ENCODE results near the gene TPI1.
"Not testable (repeated sequence)": the region's sequence is repeated elsewhere in the genome, so short reads cannot be mapped to it uniquely, and the experiment has no call there.

DNA sequence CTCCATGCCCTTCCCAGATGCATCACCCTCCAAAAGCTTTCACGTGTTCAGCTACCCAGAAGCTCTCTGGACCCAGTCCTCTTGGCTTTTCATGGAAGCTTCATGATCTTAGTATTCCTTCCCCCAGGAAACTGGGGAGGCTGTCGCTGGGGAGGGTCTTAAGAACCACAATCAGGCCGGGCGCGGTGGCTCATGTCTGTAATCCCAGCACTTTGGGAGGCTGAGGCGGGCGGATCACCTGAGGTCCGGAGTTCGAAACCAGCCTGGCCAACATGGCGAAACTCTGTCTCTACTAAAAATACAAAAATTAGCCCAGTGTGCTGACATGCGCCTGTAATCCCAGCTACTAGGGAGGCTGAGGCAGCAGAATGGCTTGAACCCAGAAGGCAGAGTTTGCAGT is 40.8 kb downstream of the TPI1 start:
- TF ChIP-seq TOX (CRISPR knock-in tag; IDR thresholded peaks at IDR 0.05; ENCODE audit: borderline replicate concordance); OSR1 (CRISPR knock-in tag; IDR thresholded peaks at IDR 0.05): not testable (repeated sequence)

Data from SK-N-SH treated with all-trans-retinoic acid at 6 μM for 48 hours (cell line).